Hepatic stellate cell (primary cell): ENCODE data around the gene ACBD6.

ENCODE experiments used
- DNase-seq: peaks from one replicate; pipeline ENCODE4 v3.0.0; 2011; ENCODE audit warnings: low spot score

The ACBD6 gene

GRCh38 chr1:180291004-180291403 is 211.4 kb downstream of the ACBD6 start:
- DNase-seq: no peak

DNA sequence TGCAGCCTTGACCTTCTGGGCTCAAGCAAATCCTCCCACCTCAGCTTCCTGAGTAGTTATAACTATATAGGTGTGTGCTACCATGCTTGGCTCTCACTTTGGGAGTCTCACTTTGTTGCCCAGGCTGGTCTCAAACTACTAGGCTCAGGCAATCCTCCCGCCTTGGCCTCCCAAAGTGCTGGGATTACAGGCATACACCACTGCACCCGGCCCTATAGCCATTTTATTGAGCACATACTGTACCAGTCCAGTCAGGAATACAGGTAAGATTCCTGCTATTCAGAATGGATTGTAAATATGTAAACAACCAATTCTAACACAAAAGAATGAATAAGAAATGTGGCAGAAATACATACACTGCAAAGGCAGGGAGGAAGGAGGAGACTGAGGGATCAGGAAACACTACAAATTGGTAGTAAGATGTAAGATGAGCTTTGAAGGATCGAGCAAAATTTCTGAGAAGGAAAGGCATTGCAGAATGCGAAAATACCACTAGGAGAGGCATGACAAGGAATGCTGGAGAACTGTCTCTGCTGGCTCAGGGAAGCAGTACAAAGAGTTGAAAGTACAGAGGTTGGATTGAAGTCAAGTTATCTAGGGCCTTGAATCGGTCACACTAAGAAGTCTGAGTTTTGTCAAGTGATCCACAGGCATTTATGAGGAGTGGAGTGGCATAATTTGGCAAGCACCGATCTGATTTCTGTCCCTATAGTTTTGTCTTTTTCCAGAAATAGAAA is 211.9 kb downstream of the ACBD6 start:
- DNase-seq: no peak

GRCh38 chr1:180288940-180289339 is 213.4 kb downstream of the ACBD6 start:
- DNase-seq: no peak

- no peak for DNase-seq
Observed at GRCh38 chr1:180287988-180288705, 214.2 kb downstream of the ACBD6 start.

GRCh38 chr1:180286417-180286816 is 216.0 kb downstream of the ACBD6 start:
- DNase-seq: no peak

- DNase-seq: no peak
Observed at GRCh38 chr1:180283098-180283497, 219.3 kb downstream of the ACBD6 start.

GRCh38 chr1:180282401-180283044 is 219.9 kb downstream of the ACBD6 start:
- DNase-seq: no peak

DNA sequence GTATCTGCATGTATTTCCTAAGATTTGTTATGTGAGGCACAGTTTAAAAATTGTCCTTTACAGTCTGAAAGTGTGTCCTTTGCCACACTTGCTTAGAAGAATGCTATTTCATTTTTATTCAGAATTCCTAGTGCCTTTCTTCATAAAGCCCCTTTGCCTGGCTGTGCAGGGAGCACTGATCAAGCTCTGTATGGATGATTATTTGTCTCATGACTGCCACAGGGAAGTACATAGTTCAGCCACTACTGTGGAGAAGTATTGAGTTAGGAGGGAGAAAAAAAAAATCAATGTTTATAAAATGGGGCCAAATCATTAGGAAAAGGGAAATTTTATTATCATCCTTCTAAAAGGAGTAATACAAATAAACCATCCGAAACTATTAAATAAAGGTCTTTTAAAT is 220.9 kb downstream of the ACBD6 start:
- DNase-seq: no peak

- no peak for DNase-seq
Observed at GRCh38 chr1:180280617-180281016, 221.8 kb downstream of the ACBD6 start.

- no peak for DNase-seq
Observed at GRCh38 chr1:180279651-180280050, 222.7 kb downstream of the ACBD6 start.

DNA sequence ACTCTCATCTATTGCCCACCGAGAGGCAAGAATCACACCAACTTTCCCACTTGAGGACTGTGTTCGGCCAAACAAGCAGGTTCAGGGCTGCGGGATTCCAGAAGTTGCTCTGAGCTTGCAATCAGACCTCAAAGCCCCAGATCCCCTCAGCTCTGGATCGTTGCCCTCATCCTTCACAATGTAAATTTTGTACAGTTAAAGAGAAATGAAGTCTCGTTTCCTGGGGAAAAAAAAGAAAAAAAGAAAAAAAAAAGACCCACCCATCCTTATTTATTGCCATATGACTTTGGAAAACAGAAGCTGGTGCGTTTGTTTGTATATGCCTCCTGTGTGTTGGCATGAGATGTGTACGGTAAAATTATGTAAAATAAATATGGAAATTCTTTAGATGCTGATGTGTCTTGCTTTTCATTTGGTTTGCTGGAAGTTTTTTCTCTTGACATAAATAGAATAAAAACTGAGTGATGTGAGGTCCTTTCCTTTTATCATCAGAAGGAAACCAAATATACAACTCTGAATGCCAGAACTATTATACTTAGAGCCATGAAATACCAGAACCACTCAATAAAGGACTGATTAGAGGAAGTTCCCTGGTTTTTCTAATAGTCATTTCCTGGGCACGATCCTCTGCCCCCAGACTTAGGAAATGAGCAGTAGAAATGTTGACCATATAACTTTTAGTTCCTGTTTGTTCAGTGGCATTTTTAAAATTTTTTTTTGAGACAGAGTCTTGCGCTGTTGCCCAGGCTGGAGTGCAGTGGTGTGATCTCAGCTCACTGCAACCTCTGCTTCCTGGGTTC is 223.6 kb downstream of the ACBD6 start:
- no peak for DNase-seq

- no peak for DNase-seq
Observed at GRCh38 chr1:180278194-180278515, 224.2 kb downstream of the ACBD6 start.

GRCh38 chr1:180277476-180278193 is 224.7 kb downstream of the ACBD6 start:
- no peak for DNase-seq

- DNase-seq: no peak
Observed at GRCh38 chr1:180275726-180276125, 226.7 kb downstream of the ACBD6 start.

DNA sequence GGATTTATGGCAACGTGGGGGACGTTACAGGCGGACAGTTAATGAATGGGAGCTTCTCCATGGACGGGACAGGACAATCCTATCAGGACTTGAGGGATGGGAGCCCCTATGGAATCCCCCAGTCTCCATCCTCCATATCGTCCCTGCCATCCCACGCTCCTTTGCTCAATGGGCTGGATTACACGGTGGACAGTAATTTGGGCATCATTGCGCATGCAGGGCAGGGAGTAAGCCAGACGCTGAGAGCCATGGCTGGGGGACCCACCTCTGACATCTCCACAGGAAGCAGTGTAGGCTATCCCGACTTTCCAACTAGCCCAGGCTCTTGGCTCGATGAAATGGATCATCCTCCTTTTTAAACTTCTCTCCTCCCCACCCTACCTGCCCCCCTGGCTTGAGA is 228.2 kb downstream of the ACBD6 start:
- no peak for DNase-seq

DNA sequence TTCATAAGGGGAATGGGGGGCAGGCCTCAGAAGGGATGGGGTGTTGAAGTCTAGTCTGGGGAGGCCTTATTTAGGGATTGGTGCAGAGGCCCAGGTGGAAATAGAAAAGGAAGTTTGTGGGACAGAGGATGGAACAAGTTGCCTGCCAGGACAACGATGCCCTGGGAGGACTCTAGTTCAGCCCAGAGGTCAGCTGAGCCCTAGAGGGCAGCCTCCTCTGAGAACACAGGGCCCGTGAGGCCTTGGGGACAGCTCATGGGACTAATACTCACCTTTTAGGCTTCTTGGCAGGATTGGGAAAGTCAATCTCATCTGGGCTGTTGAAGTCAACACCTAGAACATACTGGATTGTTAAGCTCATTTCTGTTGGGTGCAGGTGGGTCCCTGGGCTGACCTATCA is 229.3 kb downstream of the ACBD6 start:
- no peak for DNase-seq

DNA sequence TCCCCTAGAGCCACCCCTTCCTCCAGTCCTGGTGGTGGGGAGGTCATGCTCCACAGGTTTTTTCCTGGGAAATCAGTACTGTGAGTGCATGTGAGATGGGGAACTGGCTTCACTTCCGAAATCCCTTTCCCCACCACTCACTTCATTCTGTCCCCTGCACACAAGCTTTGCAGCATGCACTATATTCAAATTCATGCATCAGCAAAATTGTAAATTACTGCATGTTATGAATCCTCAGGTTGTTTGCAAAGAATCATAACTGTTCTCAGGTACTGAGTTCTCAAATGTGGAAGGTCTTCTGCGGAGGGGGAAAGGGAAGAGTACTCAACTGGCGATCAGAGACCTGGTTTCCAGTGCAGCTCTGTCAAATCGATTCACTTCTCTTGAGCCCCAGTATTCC is 230.0 kb downstream of the ACBD6 start:
- DNase-seq: no peak

GRCh38 chr1:180271272-180272255 is 230.8 kb downstream of the ACBD6 start:
- no peak for DNase-seq

DNA sequence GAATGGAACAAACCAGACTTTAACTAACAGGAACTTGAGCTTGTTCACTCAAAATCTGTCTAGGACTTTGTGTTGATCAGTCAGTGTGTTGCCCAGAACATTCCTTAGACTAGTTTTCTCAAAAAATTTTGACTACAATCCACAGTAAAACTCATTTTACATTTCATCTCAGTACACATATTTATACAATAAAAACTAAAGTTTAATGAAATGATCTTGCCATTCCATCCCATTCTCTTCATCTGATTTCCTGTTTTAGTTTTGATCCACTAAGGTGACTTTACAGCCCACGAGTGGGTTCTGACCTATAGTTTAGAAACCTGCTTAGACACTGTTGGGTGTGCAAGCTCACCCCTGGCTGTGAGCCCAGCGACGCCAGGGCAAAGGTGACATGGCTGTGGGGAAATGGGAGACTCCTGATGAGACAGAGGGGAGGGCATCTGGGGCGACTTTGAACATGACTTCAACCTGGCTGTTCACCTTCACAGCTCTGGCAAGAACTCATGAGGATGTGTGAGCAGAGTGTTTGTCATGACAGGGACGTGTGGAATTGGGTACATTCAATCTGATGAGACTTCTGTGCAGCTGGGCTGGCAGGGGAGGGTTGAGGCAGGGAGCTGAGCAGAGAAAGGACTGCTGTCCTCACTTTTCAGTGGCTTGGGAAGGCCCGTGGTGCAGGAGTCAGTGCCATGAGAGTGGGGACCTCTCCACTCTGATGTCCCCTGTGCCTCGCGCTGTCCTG is 231.7 kb downstream of the ACBD6 start:
- DNase-seq: no peak
